Activated naive CD4-positive, alpha-beta T cell treated with anti-CD3 and anti-CD28 coated beads, Interleukin-2, amount 10 ng/mL, durations not matched to agents 7 days and 5 days (primary cell): ENCODE measurements around the gene AKAP13.

Source experiments
- CTCF ChIA-PET: fragments of 350-600 bp; sonication (Branson Sonifier 250); formaldehyde crosslinking; loops from one replicate; lab custom pipeline; 2021; ENCODE audit warnings: antibody characterized with exemption; lab: Charles Lee
- DNase-seq: peaks from one replicate; pipeline ENCODE4 v3.0.0-alpha.2; 2020
- H3K27ac Mint-ChIP-seq: one replicate; pipeline ENCODE4 v1.8.0; 2021; ENCODE audit warnings: mild to moderate bottlenecking, moderate library complexity, mixed read lengths
- H3K27me3 Mint-ChIP-seq: one replicate; pipeline ENCODE4 v1.8.0; 2021; ENCODE audit warnings: mild to moderate bottlenecking, mixed read lengths
- H3K36me3 Mint-ChIP-seq: one replicate; pipeline ENCODE4 v1.8.0; 2021; ENCODE audit warnings: mixed read lengths
- H3K4me1 Mint-ChIP-seq: one replicate; pipeline ENCODE4 v1.8.0; 2021; ENCODE audit warnings: mixed read lengths
- H3K4me3 Mint-ChIP-seq: one replicate; pipeline ENCODE4 v1.8.0; 2021; ENCODE audit warnings: mild to moderate bottlenecking, moderate library complexity, mixed read lengths
- H3K9me3 Mint-ChIP-seq: one replicate; pipeline ENCODE4 v1.8.0; 2021; ENCODE audit warnings: mixed read lengths

The AKAP13 gene

DNA sequence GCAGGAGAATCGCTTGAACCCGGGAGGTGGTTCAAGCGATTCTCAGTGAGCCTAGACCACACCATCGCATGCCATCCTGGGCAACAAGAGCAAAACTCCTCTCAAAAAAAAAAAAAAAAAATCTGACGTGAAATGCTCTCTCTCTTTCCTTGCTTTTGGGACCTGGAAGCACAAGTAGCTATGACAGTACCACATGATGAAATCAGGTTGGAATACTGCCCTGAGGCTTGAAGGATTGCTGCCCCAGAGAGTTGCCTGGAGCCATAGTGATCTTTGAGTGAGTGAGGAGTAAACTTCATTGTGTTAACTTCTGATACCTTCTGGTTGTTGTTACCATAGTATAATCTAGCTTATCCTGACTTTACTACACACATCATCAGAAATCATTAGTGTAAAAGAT lies 23.3 kb downstream of the AKAP13 start:
- H3K9me3 Mint-ChIP-seq, result no peaks in the 10 kb centered on the region
- peaks cover 68% of the 10 kb centered on the region for H3K4me1 Mint-ChIP-seq
- DNase-seq, result no peak
- peaks cover 5% of the 10 kb centered on the region for H3K36me3 Mint-ChIP-seq
- no peaks in the 10 kb centered on the region for H3K27me3 Mint-ChIP-seq
- H3K4me3 Mint-ChIP-seq, result no peak overlapping the region
- no peak overlapping the region for H3K27ac Mint-ChIP-seq
- CTCF ChIA-PET, result interaction anchor here (0.6 to 5.9 kb wide), 3 partner anchors 9 to 108 kb away, joined by 3 to 33 read pairs (median 6); no protein-coding TSS in a partner anchor

DNA sequence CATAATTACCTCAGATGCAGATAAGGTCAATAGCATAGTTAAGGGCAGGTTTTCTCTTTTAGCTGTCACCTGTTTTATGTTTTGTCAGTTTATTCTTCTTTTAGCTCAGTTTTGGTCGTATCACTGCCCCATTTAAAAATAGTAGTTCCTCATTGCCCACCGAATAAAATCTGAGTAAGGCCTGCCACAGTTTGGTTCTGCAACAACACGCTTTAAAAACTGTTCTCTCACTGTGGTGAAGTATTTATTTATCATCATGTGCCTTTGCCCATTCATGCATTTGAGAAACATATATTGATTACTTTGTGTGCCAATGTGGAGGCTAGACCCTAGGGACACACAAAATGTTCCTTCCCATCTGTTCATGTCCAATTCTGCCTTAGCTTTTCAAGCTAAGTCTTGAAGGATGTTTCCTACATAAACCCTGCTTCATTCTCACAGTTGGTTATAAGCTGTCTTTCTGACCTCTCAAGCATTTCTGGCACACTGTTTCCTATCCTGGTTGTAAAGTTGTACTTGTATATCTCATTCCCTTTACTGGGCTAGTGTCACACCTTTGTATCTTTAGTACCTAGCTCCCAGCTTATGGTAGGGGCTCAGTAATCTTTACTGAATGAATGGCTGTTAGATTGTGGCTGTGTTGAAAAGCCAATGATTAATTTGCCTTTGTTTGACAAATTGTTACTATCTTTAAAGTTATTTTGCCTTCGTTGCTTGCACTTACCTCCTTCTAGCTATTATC lies 23.9 kb downstream of the AKAP13 start:
- Mint-ChIP-seq H3K27ac (no peak overlapping the region), H3K4me3 (no peak overlapping the region), H3K4me1 (peaks cover 68% of the 10 kb centered on the region), H3K9me3 (no peaks in the 10 kb centered on the region), H3K36me3 (peaks cover 5% of the 10 kb centered on the region), H3K27me3 (no peaks in the 10 kb centered on the region)
- CTCF ChIA-PET, result interaction anchor here (0.6 to 5.9 kb wide), 3 partner anchors 9 to 108 kb away, joined by 3 to 33 read pairs (median 6); no protein-coding TSS in a partner anchor
- no peak for DNase-seq

DNA sequence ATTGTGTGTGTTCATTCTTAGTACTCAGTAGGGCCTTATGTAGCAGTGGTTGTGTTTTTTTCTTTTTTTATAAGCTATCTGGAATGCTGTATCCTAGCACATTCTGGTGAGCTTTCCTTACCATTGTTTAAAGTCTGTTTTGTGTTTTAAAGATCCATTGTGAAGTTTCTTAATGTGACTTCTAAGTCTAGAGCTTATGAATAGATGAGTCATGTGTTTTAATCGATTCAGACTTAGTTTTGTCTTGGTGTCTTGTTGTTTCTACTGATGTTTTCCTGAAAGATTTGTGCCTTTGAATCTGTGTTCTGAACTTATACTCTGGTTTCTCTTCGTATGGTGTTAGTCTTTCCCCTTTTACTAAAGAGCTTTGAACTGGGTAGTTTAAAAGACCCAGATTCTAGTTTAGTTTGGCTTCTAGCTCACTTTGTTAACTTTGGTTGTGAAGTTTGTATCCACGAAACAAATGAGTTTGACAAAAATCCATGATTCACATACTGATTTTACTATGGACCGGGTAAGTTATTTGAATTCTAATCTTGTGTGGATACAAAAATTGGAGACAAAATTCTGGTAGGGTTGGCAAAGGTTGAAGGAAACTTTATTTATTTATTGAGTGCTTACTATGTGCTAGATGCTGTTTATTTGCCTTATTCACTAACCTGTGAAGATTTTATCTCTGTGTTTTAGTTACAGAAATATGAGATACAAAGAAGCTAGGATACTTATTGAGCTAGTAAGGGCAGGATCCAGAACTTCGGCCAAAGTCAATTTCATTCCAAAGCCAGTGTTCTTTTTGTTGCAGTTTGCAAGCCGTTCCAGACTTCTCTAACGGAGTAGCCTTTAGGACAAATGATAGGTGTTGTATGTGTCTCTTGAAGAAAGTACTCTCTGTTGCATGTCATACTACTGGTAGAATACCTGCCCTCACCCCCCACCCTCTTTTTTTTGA lies 24.8 kb downstream of the AKAP13 start:
- CTCF ChIA-PET, result interaction anchor here (1.7 to 5.9 kb wide), 2 partner anchors 8 to 109 kb away, joined by 6 to 33 read pairs; no protein-coding TSS in a partner anchor
- Mint-ChIP-seq H3K9me3 (no peaks in the 10 kb centered on the region), H3K4me3 (no peak overlapping the region), H3K27ac (no peak overlapping the region), H3K36me3 (peaks cover 7% of the 10 kb centered on the region), H3K4me1 (peaks cover 74% of the 10 kb centered on the region), H3K27me3 (no peaks in the 10 kb centered on the region)
- DNase-seq, result no peak

DNA sequence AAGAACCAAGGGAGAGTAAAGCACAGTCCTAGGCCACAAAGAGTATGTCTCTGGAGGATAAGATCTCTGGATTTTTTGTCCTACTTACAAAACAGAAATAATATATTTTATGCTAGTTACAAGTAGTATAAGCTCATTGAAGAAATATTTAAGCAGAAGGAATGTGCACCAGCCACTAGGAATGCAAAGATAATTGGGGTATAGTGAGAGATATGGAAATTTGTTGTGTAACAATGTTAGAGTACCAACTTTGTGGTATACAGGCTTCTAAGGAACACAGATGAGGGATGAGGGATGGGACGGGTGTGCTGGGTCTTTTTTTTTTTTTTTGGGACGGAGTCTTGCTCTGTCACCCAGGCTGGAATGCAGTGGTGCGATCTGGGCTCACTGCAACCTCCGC lies 26.5 kb downstream of the AKAP13 start:
- H3K27ac Mint-ChIP-seq, result peak overlapping the region; percentile 21
- CTCF ChIA-PET, result no interaction called here
- peaks cover 75% of the 10 kb centered on the region for H3K4me1 Mint-ChIP-seq
- H3K36me3 Mint-ChIP-seq, result peaks cover 17% of the 10 kb centered on the region
- no peak overlapping the region for H3K4me3 Mint-ChIP-seq
- no peak for DNase-seq
- no peaks in the 10 kb centered on the region for H3K27me3 Mint-ChIP-seq
- no peaks in the 10 kb centered on the region for H3K9me3 Mint-ChIP-seq

DNA sequence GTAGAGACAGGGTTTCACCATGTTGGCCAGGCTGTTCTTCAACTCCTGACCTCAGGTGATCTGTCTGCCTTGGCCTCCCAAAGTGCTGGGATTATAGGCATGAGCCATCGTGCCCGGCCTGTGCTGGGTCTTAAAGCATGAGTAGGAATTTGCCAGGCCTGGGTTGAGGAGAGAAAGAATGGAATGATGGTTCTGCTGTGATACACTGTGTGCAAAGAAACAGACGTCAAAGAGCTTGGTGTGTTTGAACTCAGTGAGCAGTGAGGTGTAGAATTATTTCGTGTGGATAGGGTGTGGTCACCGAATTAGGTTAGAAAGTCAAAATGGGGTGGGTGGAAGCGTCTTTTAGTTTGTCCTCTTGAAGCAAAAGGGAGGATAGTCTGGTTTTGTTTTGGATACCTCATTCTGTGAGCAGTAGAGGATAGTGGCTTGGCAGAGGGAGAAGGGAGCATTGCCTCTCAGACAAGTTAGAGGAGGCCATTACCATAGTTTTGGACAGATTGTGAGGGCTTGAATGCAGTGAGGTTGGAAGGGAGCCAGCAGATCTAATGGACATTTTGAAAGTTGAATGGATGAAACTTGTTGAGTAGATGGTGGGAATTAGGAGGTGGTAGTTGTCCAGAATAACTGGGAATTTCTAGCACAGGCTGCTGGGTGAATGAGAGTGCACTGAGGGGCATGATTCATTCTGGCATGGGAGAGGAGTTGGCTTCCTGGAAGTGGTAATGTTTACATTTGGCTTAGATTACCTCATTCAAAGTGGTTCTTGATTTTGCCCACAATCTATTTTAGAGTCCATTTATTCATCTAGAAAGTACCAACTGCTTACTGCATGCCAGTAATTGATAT lies 27.2 kb downstream of the AKAP13 start:
- DNase-seq, result peak; percentile 29
- Mint-ChIP-seq H3K9me3 (no peaks in the 10 kb centered on the region), H3K27ac (peak overlapping the region; percentile 82), H3K4me3 (peak overlapping the region; percentile 1), H3K36me3 (peaks cover 17% of the 10 kb centered on the region), H3K4me1 (peaks cover 73% of the 10 kb centered on the region), H3K27me3 (no peaks in the 10 kb centered on the region)
- CTCF ChIA-PET, result no interaction called here

DNA sequence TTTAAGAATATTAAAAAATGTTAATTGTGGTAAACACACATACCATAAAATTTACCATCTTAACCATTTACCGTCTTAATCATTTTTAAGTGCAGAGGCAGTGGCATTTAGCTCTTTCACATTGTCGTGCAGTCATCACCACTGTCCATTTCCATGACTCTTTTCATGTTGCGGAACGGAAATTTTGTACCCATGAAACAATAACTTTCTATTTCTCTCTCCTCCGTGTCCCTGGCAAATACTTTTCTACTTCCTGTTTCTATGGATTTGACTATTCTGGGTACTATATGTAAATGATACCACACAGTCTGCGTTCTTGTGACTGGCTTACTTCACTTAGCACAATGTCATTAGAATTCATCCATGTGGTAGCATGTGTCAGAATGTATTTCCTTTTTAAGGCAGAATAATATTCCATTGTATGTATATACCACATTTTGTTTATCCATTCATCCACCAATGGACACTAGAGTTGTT lies 27.9 kb downstream of the AKAP13 start:
- Mint-ChIP-seq H3K36me3 (peaks cover 17% of the 10 kb centered on the region), H3K4me3 (peak overlapping the region; percentile 27), H3K27ac (peak overlapping the region; percentile 82), H3K27me3 (no peaks in the 10 kb centered on the region), H3K4me1 (peaks cover 80% of the 10 kb centered on the region), H3K9me3 (no peaks in the 10 kb centered on the region)
- CTCF ChIA-PET, result no interaction called here
- peak; percentile 44 for DNase-seq

DNA sequence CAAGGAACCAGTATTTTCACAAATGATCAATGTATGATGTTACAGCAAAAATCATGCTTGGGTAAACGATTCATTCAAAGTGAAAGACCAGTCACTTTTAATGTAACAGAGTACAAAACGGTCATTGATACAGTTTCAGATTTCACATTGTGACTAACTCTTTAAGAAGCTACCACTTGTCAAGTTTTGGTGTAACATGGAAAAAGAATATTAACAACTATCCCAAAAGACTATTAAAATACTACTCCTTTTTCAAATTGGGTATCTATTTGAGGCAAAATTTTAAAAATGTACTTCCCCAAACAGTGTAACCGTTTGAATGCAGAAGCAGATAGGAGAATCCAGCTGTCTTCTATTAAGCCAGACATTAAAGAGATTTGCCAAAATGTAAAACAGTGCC lies 31.7 kb downstream of the AKAP13 start:
- DNase-seq, result no peak
- Mint-ChIP-seq H3K36me3 (peaks cover 21% of the 10 kb centered on the region), H3K27me3 (no peaks in the 10 kb centered on the region), H3K9me3 (no peaks in the 10 kb centered on the region), H3K27ac (no peak overlapping the region), H3K4me1 (peaks cover 67% of the 10 kb centered on the region), H3K4me3 (no peak overlapping the region)
- CTCF ChIA-PET, result interaction anchor here (1.0 to 8.4 kb wide), 7 partner anchors 10 to 116 kb away, joined by 3 to 125 read pairs (median 18); partner anchors contain the start of gene AKAP13

DNA sequence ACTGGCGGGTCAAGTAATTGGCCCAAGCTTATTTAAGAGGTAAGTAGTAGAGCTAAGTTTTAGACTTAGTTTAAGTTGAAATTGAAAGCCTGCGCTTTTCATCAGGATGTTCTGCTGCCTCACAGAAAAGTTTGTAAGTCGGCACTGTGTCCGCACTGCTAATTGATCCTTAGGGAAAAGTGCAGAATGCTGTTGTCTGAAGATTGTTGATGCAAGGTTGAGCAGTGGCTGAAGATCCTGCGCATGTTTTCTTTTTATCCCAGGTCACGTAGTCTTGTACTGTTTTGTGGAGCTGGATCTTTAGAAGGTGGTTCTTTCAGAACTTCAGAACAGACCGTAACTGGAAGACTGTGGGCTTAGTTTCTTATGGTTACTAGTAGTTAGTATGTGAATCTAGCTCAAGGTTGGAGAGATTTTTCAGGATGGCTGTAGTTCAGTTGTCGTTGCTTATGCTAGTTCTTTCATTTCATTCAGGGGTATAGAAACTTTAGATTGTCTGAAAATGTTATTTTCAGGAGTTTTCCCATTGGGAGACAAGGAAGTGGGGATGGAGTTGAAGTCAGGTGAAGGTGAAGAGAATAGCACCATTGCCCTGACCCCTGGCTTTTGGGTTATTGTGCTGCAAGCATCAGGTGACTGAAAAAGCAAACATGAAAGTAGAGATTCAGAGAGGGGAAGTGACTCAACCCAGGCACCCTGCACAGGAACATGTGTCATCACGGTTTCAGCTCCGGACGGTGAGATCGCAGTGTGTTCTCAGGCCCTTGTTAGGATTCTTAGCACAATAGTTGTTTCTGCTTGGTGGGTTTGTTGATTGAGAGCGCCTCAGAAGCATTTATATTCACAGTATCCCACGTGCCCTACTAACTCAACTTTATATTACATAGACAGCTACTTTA lies 32.8 kb downstream of the AKAP13 start:
- Mint-ChIP-seq H3K36me3 (peaks cover 21% of the 10 kb centered on the region), H3K4me1 (peaks cover 60% of the 10 kb centered on the region), H3K4me3 (peak overlapping the region; percentile 47), H3K27me3 (no peaks in the 10 kb centered on the region), H3K9me3 (no peaks in the 10 kb centered on the region), H3K27ac (peak overlapping the region; percentile 86)
- CTCF ChIA-PET, result interaction anchor here (0.9 to 8.4 kb wide), 28 partner anchors 11 to 428 kb away, joined by 3 to 125 read pairs (median 5); partner anchors contain the start of gene AKAP13
- DNase-seq, result peak; percentile 82

DNA sequence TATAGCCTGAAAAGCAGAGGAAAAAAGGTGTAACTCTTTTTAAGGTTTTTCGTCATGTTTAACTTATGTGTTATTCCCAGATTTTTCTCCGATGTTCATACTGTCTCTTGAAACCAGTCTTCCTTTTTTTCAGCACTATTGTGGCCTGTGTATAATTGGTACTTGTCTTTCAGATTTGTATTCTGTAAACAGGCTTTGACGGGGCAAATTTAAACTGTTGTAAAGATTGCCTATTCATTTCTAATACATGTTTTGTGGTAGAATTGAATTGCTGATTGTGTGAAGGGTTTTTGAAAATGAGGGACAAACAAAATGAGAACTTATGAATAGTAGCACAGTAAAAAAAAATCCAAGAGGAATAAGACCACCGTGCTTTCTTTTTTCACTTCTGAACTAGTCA lies 33.6 kb downstream of the AKAP13 start:
- Mint-ChIP-seq H3K27me3 (no peaks in the 10 kb centered on the region), H3K36me3 (peaks cover 21% of the 10 kb centered on the region), H3K4me1 (peaks cover 52% of the 10 kb centered on the region), H3K9me3 (no peaks in the 10 kb centered on the region), H3K4me3 (no peak overlapping the region), H3K27ac (peak overlapping the region; percentile 83)
- CTCF ChIA-PET, result interaction anchor here (0.6 to 8.4 kb wide), 27 partner anchors 10 to 440 kb away, joined by 3 to 125 read pairs (median 5); partner anchors contain the start of gene AKAP13
- no peak for DNase-seq

DNA sequence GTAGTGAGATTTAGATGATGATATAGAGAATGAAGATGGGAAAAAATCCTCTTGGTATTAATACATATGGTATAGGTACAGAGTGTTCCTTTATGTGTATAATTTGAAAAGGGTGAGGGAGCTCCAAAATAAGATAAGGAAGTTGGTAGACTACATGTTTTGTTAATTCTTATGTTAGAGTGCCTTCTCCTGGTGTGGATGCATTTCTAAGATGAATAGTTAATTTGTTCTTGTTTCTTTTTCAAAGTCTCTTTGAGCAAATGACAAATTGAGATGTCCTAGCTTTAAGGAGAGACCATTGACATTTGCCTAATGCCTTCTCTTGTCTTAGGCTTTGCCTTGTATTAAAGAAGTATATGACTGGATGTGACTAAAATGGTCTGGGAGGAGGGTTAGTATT lies 34.1 kb downstream of the AKAP13 start:
- Mint-ChIP-seq H3K36me3 (peaks cover 21% of the 10 kb centered on the region), H3K27me3 (no peaks in the 10 kb centered on the region), H3K4me1 (peaks cover 51% of the 10 kb centered on the region), H3K27ac (peak overlapping the region; percentile 83), H3K9me3 (no peaks in the 10 kb centered on the region), H3K4me3 (no peak overlapping the region)
- DNase-seq, result no peak
- CTCF ChIA-PET, result interaction anchor here (0.6 to 8.4 kb wide), 26 partner anchors 9 to 440 kb away, joined by 3 to 125 read pairs (median 5); partner anchors contain the start of gene AKAP13

DNA sequence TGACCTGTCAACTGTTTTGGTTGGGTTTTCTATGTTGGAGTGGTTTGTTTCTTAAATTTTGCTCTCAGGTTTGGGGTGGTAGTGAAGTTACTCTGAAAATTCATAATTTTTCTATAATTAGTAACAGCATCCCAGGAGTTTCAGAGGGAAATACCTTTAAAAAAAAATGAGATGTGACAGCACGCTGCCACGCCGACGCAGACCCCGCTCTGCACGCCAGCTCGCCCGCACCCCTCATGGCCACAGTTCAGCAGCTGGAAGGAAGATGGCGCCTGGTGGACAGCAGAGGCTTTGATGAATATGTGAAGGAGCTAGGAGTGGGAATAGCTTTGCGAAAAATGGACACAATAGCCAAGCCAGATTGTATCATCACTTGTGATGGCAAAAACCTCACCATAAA lies 34.6 kb downstream of the AKAP13 start:
- H3K27ac Mint-ChIP-seq, result no peak overlapping the region
- H3K36me3 Mint-ChIP-seq, result peaks cover 21% of the 10 kb centered on the region
- no peaks in the 10 kb centered on the region for H3K27me3 Mint-ChIP-seq
- H3K4me1 Mint-ChIP-seq, result peaks cover 48% of the 10 kb centered on the region
- DNase-seq, result no peak
- CTCF ChIA-PET, result interaction anchor here (1.0 to 8.4 kb wide), 16 partner anchors 13 to 166 kb away, joined by 3 to 125 read pairs (median 6); partner anchors contain the start of gene AKAP13
- H3K9me3 Mint-ChIP-seq, result no peaks in the 10 kb centered on the region
- H3K4me3 Mint-ChIP-seq, result no peak overlapping the region

DNA sequence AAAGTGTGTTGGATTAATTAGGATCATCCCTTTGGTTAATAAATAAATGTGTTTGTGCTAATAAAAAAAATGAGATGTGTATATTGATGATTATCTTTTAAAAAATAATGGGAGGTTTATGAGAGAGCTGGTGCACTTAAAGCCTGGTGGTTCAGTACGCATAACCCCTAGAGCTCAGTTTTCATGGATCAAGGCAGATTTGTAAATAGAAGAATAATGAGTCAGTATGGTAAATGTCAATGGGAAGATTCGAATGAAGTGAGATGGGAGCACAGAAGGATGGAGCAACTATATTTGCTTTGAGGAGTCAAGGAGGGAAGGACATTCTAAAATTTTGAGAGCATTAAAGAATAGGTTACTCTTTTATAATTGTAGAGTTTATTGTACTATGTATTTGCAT lies 35.4 kb downstream of the AKAP13 start:
- CTCF ChIA-PET, result interaction anchor here (0.6 to 8.4 kb wide), 8 partner anchors 13 to 165 kb away, joined by 3 to 125 read pairs (median 4); partner anchors contain the start of gene AKAP13
- no peaks in the 10 kb centered on the region for H3K9me3 Mint-ChIP-seq
- H3K4me1 Mint-ChIP-seq, result peaks cover 46% of the 10 kb centered on the region
- peaks cover 13% of the 10 kb centered on the region for H3K36me3 Mint-ChIP-seq
- H3K27me3 Mint-ChIP-seq, result no peaks in the 10 kb centered on the region
- H3K27ac Mint-ChIP-seq, result no peak overlapping the region
- DNase-seq, result no peak
- H3K4me3 Mint-ChIP-seq, result no peak overlapping the region
